Femur (tissue), 1 donor: ENCODE results near the gene SLC1A5.
"Not testable (repeated sequence)": the region's sequence is repeated elsewhere in the genome, so short reads cannot be mapped to it uniquely, and the experiment has no call there.

Experiments used
- DNase-seq: peaks from one replicate; pipeline ENCODE4 v3.0.0-alpha.2; 2017

The SLC1A5 gene

DNA sequence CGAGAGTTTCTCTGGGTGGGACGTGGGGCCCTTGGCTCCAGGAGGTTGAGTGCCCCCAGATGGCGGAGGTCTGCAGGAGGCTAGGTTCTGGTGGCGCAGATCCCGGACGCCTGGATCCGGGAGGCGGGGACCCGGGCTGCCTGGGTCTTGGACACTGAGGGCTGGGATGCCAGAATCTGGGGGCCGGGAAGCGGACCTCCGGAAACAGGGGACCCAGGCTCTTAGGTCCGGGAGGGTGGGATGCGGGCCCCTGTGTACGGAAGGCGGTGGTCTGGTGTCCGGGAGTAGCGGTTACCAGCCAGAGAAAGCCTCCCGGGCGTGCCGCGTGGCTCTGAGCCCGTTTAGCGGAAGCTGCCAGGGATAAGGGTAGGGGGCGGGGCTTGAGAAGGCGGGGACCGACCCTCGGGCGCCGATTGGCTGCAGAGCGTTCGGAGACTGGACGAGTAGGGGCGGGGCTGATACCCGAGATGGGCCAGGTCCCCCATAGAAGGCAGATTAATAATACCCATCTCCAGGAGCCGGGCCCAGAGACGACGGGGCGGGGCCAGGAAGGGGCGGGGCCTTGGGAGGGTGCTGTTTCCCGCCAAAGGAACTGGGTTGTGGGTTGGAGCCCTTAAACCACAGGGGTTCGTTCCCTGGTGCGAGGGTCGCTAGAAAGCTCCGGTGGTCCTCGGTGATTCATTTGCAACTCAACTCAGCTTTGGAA is at the start of gene SLC1A5:
Gene SLC1A5, minus strand, starts transcription at position 333 of the 706 bp plus-strand sequence. CDS start 629 bp downstream, outside the sequence.
- DNase-seq, result peak; percentile 96

DNA sequence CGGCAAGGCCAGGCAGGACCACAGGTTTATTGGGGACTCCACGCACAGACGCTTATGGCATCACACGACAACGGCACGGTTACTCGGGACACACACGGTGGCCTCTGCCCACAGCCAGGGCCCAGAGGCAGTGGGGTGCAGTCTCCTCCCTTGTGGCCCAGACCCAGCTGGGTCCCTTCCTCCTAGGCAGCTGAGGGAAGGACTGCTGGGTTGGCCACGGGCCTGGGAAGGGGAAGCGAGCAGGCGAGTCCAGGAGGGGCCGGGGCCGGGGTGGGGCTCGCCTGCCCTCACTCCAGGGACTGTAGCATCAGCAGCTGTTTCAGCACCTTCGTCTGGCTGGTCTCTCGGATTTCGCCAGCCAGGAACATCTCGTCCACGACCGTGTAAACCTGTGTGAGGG is 49.8 kb upstream of the SLC1A5 start:
- no peak for DNase-seq

DNA sequence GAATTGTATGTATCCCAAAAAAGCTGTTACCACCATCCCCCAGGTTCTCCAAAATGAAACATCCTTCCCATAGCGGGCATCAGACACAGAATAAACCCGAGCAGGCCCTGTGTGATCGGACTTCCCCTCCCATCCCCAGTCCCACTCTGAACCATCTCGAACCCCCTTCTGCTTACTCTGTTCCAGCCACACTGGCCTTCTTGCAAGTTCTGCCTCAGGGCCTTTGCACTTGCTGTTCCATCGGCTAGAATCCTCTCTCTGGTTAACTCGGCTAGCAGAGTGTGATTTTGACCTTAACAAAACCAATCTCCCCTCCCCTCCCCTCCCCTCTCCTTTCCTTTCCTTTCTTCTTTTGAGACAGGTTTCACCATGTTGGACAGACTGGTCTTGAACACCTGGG is 46.6 kb upstream of the SLC1A5 start:
- DNase-seq, result no peak

DNA sequence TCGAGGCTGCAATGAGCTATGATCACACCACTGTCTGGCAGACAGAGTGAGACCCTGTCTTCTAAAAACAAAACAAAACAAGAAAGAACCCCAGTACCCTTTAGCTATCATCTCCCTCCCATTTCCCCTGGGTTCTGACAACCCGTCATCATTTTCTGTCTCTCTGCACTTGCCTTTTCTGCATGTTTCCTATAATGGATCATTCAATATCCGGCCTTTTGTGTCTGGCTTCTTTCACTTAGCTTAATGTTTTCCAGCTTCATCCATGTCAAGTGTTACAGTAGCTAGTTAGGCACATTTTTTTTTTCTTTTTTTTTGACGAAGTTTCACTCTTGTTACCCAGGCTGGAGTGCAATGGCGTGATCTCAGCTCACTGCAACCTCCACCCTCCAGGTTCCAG is 45.7 kb upstream of the SLC1A5 start:
- no peak for DNase-seq

DNA sequence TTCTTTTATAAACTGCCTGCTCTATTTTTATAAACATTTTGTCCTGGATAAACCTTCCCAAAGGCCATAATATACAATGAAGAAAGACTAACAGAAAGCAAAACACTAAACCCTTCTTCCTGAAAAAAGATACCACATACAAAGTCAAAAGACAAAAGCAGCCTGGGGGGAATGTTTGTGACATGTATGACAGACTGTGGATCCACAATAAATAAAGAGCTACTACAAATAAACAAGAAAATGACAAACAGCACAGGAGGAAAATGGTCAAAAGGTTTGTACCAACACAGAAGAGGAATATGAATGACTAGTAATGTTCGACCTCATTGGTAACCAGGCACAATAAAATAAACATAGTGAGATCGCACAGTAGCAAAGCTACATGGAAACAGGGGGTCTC is 42.5 kb upstream of the SLC1A5 start:
- DNase-seq, result no peak

DNA sequence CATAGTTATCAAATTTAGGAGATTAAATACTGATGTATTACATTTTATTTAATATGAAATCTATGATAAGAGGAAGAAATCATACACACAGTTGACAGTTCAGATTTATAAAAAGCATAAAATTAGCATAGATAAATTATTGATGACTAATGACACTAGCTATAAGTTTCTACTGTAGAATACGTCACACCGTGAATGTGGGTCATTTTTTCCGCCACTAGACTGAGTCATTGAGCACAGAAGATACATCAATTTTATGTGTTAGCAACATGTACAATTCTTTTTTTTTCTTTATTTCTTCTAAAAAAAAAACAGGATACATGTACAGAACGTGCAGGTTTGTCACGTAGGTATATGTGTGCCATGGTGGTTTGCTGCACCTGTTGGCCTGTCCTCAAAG is 40.1 kb upstream of the SLC1A5 start:
- DNase-seq, result no peak

DNA sequence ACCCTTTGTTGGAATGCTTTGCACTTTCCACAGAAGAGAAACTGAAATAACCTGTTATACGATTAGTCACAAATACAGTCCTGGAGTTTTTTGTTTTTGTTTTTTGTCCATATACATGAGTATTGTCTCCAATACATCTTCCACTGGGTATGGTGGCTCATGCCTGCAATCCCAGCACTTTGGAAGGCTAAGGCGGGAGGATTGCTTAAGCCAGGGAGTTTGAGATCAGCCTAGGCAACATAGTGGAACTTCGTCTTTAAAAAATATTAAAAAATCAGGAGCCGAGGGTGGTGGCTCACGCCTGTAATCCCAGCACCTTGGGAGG is 37.3 kb upstream of the SLC1A5 start:
- no peak for DNase-seq

DNA sequence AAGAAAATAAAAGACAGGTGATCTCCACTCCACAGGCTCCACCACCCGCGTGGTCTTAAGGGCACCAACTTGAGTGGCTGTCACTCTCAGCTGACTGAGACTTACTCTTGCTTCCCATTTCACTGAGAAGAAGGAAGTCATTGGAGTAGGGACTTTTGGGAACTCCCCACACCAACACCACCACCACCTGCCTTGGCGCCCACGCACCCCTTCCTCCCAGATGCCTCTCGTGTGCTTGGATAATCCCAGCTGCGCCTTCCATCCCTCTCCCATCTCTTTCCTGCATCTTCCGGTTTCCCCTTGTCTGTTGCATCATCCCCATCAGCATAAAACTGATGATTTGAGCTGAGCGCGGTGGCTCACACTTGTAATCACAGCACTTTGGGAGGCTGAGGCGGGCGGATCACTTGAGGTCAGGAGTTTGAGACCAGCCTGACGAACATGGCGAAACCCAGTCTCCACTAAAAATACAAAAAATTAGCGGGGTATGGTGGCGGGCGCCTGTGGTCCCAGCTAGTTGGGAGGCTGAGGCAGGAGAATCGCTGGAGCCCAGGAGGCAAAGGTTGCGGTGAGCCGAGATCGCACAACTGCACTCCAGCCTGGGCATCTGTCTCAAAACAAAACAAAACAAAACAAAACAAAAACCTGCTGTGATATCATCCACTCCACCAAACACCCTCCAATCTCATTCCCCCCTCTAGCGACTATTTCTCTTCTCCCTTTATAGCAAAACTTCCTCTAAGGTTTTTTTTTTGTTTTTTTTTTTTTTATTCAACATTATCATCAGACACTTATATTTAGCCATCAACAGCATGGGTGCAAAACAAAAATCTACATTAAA is 36.7 kb upstream of the SLC1A5 start:
- no peak for DNase-seq

DNA sequence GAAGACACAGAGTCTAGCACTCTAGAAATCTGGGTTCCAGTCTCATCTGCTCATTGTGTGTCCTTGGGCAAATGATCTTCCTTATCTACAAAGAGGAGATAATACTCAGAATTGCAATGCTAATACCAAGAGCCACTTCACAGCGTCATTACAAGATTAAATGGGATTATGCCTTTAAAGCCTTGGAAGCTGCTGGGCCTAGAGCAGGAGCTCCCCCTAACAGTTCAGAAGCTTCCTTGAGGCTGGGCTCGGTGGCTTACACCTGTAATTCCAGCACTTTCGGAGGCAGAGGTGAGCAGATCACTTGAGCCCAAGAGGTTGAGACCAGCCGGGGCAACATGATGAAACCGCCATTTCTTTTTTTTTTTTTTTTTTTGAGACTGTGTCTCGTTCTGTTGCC is 34.7 kb upstream of the SLC1A5 start:
- no peak for DNase-seq

DNA sequence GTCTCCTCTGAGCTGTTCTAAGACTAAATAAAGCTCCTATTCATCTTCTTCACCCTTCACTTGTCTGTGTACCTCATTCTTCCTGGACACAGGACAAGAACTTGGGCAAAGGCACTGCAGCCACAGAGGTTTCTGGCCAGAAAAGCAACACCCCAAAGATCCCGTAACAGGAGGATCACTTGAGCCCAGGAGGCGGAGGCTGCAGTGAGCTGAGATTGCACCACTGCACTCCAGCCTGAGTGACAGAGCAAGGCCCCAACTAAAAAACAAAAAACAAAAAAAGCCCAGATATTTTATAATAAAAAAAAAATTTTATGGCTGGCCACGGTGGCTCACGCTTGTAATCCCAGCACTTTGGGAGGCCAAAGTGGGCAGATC is 34.0 kb upstream of the SLC1A5 start:
- DNase-seq, result not testable (repeated sequence)

DNA sequence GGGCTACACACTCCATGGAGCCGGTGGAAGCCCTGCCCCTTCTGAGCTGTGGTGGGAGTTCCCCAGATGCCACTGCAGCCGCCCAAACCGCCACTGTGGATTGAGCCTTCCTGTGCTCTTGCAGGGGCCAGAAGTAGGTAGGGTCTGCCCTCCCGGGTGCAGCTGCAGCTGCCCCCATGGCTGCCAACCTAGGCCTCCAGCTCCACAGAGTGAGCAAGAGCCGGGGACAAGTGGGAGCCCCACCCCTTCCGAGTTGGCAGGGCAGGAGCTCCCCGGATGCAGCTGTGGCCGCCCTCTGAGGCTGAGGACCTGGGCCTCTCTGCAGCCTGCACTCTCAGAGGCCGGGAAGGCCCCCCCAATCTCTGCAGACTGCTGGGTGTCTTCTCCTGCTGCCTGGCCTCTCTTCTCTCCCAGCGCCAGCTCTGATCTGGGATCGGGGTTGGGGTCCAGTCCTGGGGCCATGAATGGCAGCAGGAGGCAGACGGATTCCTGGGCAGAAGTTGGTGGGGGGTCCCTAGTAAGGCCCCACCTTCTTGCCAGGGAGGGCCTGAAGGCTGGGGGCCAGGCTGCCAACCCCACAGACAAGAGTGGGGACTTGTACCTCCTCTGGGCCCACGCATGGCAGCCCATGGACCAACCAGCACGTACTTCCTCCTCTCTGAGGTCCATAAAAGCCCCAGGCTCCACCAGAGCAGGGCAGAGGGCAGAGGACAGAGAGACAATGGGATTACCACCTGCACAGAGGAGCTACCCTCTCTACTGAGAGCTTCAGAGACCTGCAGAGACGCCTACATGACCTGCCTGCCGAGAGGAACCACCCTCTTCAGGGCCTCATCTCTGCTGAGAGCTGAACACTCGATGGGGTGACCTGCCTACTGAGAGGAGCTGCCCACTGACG is 33.4 kb upstream of the SLC1A5 start:
- DNase-seq, result peak; percentile 55

DNA sequence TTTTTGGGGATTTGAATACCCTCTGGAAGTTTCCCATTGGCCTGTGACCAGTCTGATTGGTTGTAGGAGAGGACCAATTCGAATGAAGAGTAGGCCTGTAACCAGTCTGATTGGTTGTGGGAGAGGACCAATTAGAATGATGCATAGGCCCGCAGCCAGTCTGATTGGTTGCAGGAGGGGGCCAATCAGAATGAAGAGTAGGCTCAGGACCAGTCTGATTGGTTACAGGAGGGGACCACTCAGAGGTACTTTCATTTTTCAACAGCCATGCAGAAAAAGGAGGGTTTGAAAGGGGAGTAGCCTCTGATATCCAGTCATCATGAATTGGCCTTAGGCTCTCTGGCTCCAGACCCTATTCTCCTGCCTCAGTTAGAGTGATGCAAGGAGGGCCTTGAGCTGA is 30.4 kb upstream of the SLC1A5 start:
- DNase-seq, result no peak

DNA sequence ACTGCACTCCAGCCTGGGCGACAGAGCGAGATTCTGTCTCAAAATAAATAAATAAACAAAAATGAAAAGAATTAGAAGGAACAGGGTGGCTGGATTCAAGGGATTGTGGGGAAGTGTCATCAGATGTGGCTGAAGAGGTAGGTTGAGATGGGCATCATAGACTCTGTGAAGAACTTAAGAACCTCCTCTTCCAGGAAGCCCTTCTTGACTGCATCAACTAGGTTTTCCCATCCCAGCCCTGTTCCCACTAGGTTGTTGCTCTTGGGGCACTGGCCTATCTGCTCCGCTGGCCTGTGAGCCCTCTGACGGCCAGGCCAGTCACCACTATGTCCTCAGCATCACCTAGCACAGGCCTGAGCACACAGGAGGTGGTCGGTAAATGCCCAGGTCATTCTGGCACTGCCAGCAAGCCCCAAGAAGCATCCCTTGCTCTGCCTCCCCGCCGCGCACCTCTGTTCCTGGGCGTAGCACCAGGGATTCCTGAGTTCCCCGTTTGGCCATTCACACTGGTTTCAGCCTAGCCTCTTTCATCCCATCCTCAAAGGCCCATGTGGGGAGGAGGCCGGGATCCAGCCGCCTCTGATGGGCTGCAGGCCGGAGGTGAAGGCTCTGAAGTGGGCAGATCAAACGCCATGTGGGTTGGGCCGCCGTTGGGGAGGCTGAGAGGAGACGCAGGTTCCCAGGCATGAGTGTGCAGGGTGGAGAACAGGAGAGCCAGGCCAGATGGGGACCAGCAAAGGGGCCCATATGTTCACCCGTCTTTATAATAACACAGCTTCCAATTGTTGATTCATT is 27.6 kb upstream of the SLC1A5 start:
- DNase-seq, result no peak

DNA sequence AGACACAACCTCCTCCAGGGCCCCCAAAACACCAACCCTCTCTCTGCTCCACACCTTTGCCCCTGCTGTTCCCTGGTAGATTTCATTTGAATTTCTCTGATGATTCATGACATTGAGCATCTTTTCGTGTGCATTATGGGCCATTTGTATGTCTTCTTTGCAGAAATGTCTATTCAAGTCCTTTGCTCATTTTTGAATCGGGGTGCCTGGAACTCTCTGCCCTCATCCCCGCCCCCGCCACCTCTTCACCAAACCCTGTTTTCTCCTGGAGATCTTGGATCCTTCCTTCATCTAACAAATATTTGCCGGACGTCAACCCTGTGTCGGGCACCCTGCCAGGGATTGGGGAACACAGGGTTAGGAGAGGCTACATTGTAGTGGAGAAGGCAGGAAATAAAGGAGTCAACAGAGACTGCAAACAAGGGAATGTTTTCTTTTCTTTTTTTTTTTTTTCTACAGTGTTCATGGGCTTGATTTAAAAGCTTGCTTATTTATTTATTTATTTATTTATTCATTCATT is 25.5 kb upstream of the SLC1A5 start:
- peak; percentile 45 for DNase-seq

DNA sequence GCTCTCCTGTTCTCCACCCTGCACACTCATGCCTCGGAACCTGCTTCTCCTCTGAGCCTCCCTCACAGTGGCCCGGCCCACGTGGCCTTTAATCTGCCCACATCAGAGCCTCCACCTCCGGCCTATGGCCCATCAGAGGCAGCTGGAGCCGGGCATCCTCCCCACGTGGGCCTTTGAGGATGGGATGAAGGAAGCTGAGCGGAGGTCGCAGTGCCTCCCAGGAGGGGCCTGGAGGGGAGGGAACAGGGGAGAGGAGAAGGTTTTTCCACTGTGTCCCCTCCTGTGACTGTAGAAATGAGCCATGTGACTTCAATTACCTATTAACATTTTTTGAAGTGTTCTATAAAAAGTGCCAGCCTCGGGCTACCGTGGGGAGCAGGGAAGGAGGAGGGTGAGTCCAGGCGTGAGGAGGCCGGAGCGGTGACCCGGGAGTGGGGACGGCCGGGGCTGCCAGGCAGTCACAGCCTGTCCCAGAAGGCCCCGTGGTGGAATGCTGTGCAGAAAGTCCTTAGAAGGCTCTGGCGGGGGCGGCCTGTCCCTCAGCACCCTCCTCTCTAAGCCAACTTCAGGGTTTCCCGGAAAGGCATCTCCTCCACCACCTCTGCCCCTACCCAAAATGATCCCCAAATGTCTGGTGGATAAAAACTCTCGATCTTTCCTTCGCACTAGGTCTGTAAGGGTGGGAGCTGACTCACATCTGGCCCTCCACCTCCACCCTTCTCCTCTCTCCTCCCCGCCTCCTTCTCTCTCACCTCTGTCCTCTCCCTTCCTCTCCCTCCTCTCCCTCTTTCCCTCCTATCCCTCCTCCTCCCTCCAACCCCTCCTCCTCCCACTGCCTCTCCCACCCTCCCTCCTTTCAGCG is 24.8 kb upstream of the SLC1A5 start:
- DNase-seq, result no peak

DNA sequence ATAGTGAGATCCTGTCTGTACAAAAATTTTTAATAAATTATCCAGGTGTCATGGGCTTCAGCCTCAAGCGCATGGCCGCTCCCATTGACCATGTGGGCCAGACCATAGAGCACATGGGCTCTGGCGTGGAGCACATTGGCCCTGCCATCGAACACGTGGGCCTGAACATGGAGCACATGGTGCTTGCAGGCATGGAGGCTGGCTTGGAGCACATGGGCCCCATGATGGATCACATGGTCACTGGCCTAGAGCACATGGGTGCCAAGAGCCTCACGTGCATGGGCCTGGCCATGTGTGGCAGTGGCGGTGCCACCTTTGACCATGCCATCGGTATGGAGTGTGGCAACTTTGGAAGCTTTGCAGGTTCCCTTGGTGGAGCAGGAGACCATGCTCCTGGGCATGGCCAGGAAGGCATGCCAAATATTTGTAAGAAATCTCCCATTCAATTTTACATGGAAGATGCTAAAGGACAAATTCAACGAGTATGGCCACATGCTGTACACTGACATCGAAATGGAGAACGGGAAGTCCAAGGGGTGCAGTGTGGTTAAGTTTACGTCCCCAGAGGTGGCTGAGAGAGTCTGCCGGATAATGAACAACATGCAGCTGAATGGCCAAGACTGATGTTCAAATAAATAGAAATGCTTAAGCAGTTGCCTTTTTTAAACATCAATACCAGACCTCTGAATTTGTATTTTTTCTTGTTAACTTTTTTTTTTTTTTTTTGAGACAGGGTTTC is 21.3 kb upstream of the SLC1A5 start:
- no peak for DNase-seq

DNA sequence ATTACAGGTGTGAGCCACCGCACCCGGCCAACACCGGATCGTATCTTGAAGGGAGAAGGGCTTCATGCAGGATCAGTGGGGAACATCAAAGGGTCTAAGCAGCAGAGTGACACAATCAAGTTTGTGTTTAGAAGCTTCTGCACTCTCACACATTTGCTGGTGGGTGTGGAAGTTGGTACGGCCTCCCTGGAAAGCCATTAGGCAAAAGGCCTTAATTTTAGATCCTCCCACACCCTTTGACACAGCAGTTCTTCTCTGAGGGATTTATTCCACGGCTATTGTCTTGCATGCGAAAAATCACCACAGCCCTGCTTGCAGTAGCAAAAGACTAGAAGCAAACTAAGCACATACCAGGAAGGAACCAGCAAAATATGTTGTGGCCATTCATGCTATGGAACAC is 18.3 kb upstream of the SLC1A5 start:
- no peak for DNase-seq

DNA sequence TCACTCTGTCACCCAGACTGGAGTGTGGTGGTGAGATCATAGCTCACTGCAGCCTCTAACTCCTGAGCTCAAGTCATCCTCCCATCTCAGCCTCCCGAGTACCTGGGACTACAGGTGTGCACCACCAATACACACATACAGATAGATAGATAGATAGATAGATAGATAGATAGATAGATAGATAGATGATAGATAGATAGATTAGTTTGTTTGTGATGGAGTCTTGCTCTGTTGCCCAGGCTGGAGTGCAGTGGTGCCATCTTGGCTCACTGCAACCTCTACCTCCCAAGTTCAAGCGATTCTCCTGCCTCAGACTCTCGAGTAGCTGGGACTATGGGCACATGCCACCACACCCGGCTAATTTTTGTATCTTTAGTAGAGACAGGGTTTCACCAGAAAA is 16.0 kb upstream of the SLC1A5 start:
- not testable (repeated sequence) for DNase-seq

DNA sequence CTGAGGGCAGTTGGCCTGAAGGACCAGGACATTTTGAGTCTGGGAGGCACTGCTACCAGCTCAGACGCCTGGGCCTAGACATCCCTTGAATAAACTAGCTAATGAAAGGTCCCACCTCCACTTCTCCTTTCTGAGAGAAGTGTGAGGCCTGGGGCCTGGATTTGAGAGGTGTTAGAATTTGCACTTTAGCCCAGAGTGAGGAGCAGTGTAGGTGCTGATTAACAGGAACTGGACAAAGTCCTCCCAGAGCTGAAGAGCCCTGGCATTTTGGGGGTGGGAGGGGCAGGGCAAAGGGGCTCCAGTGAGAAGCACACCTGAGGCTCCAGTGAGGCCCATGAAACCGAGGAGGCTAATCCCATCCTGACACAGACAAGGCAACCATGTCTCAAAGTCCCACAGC is 15.2 kb upstream of the SLC1A5 start:
- no peak for DNase-seq

DNA sequence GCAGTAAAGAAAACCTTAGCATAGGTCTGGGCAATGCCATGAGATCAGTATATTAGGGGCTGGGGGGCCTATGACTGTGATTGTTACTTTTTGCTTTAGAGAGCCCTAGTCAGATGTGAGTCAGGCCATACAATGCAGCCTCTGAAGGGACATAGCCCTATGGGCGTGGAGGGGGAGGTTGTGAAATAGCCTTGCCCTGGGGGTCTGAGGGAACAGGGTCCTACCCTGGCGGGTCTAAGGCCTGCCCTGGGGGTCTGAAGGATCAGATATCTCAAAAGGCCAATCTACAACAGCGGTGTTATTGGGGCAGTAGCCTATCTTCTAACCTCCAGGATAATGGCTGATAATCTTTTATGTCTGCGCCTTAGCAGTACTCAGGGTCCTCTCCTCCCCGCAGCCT is 13.8 kb upstream of the SLC1A5 start:
- DNase-seq, result no peak

DNA sequence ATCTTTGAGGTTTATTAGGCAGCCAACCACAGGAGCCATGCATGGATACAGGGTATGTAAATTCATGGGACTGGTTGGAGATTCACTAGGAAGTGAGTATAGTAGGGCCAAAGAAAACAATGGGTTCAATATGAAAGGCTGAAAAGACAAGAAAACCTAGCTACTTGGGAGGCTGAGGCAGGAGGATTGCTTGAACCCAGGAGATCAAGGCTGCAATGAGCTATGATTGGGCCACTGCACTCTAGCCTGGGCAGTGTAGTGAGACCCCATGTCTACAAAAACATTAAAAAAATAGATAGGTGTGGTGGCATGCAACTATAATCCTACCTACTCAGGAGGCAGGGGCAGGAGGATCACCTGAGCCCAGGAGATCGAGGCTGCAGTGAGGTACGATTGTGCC is 10.3 kb upstream of the SLC1A5 start:
- no peak for DNase-seq
